BLaER1 (cell line): ENCODE measurements around the gene CCN6.
A peak's percentile ranks its signal among the peaks of the same experiment; 100 is the strongest.

Source experiments
- H3K27ac ChIP-seq: shearing (Covaris generic); formaldehyde crosslinking; 2 replicates; pipeline ENCODE4 v1.8.1; 2022
- H3K27me3 ChIP-seq: shearing (Covaris generic); formaldehyde crosslinking; 2 replicates; pipeline ENCODE4 v1.8.1; 2022
- H3K36me3 ChIP-seq: shearing (Covaris generic); formaldehyde crosslinking; 2 replicates; pipeline ENCODE4 v1.8.1; 2022
- H3K4me1 ChIP-seq: shearing (Covaris generic); formaldehyde crosslinking; 2 replicates; pipeline ENCODE4 v1.8.1; 2022
- H3K4me2 ChIP-seq: shearing (Covaris generic); formaldehyde crosslinking; 2 replicates; pipeline ENCODE4 v1.8.1; 2022
- H3K4me3 ChIP-seq: shearing (Covaris generic); formaldehyde crosslinking; 2 replicates; pipeline ENCODE4 v1.8.1; 2022
- H3K9ac ChIP-seq: shearing (Covaris generic); formaldehyde crosslinking; 2 replicates; pipeline ENCODE4 v1.8.1; 2022
- H3K9me3 ChIP-seq: shearing (Covaris generic); formaldehyde crosslinking; 2 replicates; pipeline ENCODE4 v1.8.1; 2022
- H4K20me1 ChIP-seq: shearing (Covaris generic); formaldehyde crosslinking; 2 replicates; pipeline ENCODE4 v1.8.1; 2022
- Cebpa-rat ChIP-seq: shearing (Covaris generic); IDR thresholded peaks from 2 replicates; pipeline ENCODE4 v1.8.1; 2022

Gene CCN6

GRCh38 chr6:112027942-112028674, 25.8 kb upstream of the CCN6 start:
- no peak overlapping the region for H3K9ac ChIP-seq
- H3K36me3 ChIP-seq = no peaks in the 10 kb centered on the region
- H3K4me1 ChIP-seq = peaks cover 17% of the 10 kb centered on the region
- H3K27me3 ChIP-seq = no peaks in the 10 kb centered on the region
- H3K4me3 ChIP-seq = no peak overlapping the region
- H3K27ac ChIP-seq = no peak overlapping the region; the same call in 1 of the 2 replicates
- peak overlapping the region; percentile 55 for H3K4me2 ChIP-seq
- H4K20me1 ChIP-seq = no peaks in the 10 kb centered on the region
- no peak for TF ChIP-seq Cebpa-rat
- H3K9me3 ChIP-seq = peaks cover 13% of the 10 kb centered on the region; the same call in 1 of the 2 replicates

GRCh38 chr6:112029045-112029822, 24.7 kb upstream of the CCN6 start:
- H3K4me1 ChIP-seq = peaks cover 17% of the 10 kb centered on the region
- no peak overlapping the region for H3K9ac ChIP-seq
- no peaks in the 10 kb centered on the region for H3K27me3 ChIP-seq
- H4K20me1 ChIP-seq = no peaks in the 10 kb centered on the region
- no peak overlapping the region for H3K27ac ChIP-seq
- peaks cover 7% of the 10 kb centered on the region; the same call in 1 of the 2 replicates for H3K9me3 ChIP-seq
- no peak for TF ChIP-seq Cebpa-rat
- H3K4me2 ChIP-seq = no peak overlapping the region
- H3K4me3 ChIP-seq = no peak overlapping the region
- no peaks in the 10 kb centered on the region for H3K36me3 ChIP-seq

GRCh38 chr6:112030206-112030960, 23.5 kb upstream of the CCN6 start:
- no peak overlapping the region for H3K27ac ChIP-seq
- H3K27me3 ChIP-seq = no peaks in the 10 kb centered on the region
- no peak overlapping the region for H3K9ac ChIP-seq
- H3K9me3 ChIP-seq = 0 out of 2 replicates have a peak, but pooled peaks cover 3% of the 10 kb centered on the region
- no peaks in the 10 kb centered on the region for H3K36me3 ChIP-seq
- no peaks in the 10 kb centered on the region for H4K20me1 ChIP-seq
- H3K4me1 ChIP-seq = peaks cover 17% of the 10 kb centered on the region
- TF ChIP-seq Cebpa-rat = no peak
- no peak overlapping the region for H3K4me3 ChIP-seq
- H3K4me2 ChIP-seq = no peak overlapping the region

- Histone ChIP-seq H3K9ac (no peak overlapping the region), H3K4me3 (no peak overlapping the region), H3K9me3 (no peaks in the 10 kb centered on the region), H3K27me3 (no peaks in the 10 kb centered on the region), H3K4me1 (peaks cover 17% of the 10 kb centered on the region), H4K20me1 (no peaks in the 10 kb centered on the region), H3K27ac (no peak overlapping the region), H3K4me2 (no peak overlapping the region), H3K36me3 (no peaks in the 10 kb centered on the region)
- no peak for TF ChIP-seq Cebpa-rat
These were observed 22.8 kb upstream of the CCN6 start for GRCh38 chr6:112030961-112031660.

GRCh38 chr6:112031960-112032359, 21.9 kb upstream of the CCN6 start:
- no peak overlapping the region for H3K27ac ChIP-seq
- H3K4me3 ChIP-seq = no peak overlapping the region
- no peak overlapping the region for H3K4me2 ChIP-seq
- H3K36me3 ChIP-seq = no peaks in the 10 kb centered on the region
- H3K27me3 ChIP-seq = no peaks in the 10 kb centered on the region
- H3K4me1 ChIP-seq = peaks cover 17% of the 10 kb centered on the region
- H3K9me3 ChIP-seq = no peaks in the 10 kb centered on the region
- no peak overlapping the region for H3K9ac ChIP-seq
- no peak for TF ChIP-seq Cebpa-rat
- no peaks in the 10 kb centered on the region for H4K20me1 ChIP-seq

GRCh38 chr6:112032728-112033127, 21.2 kb upstream of the CCN6 start:
- H3K4me3 ChIP-seq = no peak overlapping the region
- H3K4me2 ChIP-seq = no peak overlapping the region
- TF ChIP-seq Cebpa-rat = no peak
- no peaks in the 10 kb centered on the region for H3K9me3 ChIP-seq
- H3K4me1 ChIP-seq = peaks cover 10% of the 10 kb centered on the region
- H3K9ac ChIP-seq = no peak overlapping the region
- no peak overlapping the region for H3K27ac ChIP-seq
- no peaks in the 10 kb centered on the region for H4K20me1 ChIP-seq
- H3K27me3 ChIP-seq = no peaks in the 10 kb centered on the region
- no peaks in the 10 kb centered on the region for H3K36me3 ChIP-seq

- no peaks in the 10 kb centered on the region for H3K9me3 ChIP-seq
- no peaks in the 10 kb centered on the region for H4K20me1 ChIP-seq
- no peaks in the 10 kb centered on the region for H3K27me3 ChIP-seq
These were observed 19.9 kb upstream of the CCN6 start for GRCh38 chr6:112033791-112034615.

GRCh38 chr6:112034616-112034995, 19.3 kb upstream of the CCN6 start:
- Histone ChIP-seq H3K27ac (no peak overlapping the region), H3K9me3 (no peaks in the 10 kb centered on the region), H4K20me1 (no peaks in the 10 kb centered on the region), H3K4me1 (no peaks in the 10 kb centered on the region), H3K9ac (no peak overlapping the region), H3K27me3 (no peaks in the 10 kb centered on the region), H3K36me3 (no peaks in the 10 kb centered on the region), H3K4me2 (no peak overlapping the region), H3K4me3 (no peak overlapping the region)
- TF ChIP-seq Cebpa-rat = no peak

More at GRCh38 chr6:112033791-112034615, 19.9 kb upstream of the CCN6 start:
- TF ChIP-seq Cebpa-rat = no peak
- Histone ChIP-seq H3K9ac (no peak overlapping the region), H3K4me1 (no peaks in the 10 kb centered on the region), H3K4me3 (no peak overlapping the region), H3K36me3 (no peaks in the 10 kb centered on the region), H3K27ac (no peak overlapping the region), H3K4me2 (no peak overlapping the region)

- H3K4me2 ChIP-seq = no peak overlapping the region
- no peak for TF ChIP-seq Cebpa-rat
- no peaks in the 10 kb centered on the region for H3K9me3 ChIP-seq
- no peaks in the 10 kb centered on the region for H3K4me1 ChIP-seq
- H3K27me3 ChIP-seq = no peaks in the 10 kb centered on the region
- H3K27ac ChIP-seq = no peak overlapping the region
- H3K4me3 ChIP-seq = no peak overlapping the region
- H4K20me1 ChIP-seq = no peaks in the 10 kb centered on the region
- no peak overlapping the region for H3K9ac ChIP-seq
- no peaks in the 10 kb centered on the region for H3K36me3 ChIP-seq
These were observed 17.7 kb upstream of the CCN6 start for GRCh38 chr6:112036088-112036637.
